Upper lobe of left lung (tissue), 4 donors: ENCODE data around the gene GLIPR1.

Experiments
- CTCF ChIP-seq, 6 experiments: fragments of 450-650 bp in 4 of 6; fragments of 200-600 bp in 2 of 6; sonication (generic) in 2 of 6; IDR thresholded peaks; one replicate each; pipeline ENCODE4 v1.5.1; 2016 to 2019; ENCODE audit warnings: antibody characterized with exemption in 6 of 6
- EP300 ChIP-seq, 4 donors: sonication (generic); formaldehyde crosslinking; IDR thresholded peaks; one replicate each; pipeline ENCODE4 v1.5.1; 2017; ENCODE audit warnings: antibody characterized with exemption in 4 of 4, control low read depth in 2 of 4

DNA sequence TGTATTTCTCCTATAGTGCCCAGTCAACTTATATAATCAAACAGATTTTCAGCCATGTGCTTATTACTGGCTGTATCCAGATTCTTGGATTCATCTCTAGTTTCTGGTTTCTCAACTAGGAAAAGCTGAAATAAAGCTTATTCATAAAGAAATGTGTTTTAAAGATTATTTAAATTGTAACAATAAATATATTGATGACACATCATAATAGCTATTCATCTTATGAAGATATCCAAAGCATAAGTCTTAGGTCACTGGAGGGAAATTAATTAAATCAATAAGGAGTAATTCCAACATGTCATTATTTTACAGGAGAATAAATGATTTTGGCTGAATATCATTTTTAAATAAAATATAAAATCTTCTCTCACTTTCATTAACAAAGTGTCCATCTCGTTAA is 63.0 kb downstream of the GLIPR1 start:
- TF ChIP-seq CTCF (IDR thresholded peaks at IDR 0.05), result no peak
- TF ChIP-seq EP300 (IDR thresholded peaks at IDR 0.05), result no peak
